IPS-11a (cell line): ENCODE results near the gene CAPN7.
"Not testable (repeated sequence)": the region's sequence is repeated elsewhere in the genome, so short reads cannot be mapped to it uniquely, and the experiment has no call there.

Source experiments
- H3K4me3 ChIP-seq: one replicate; pipeline ENCODE4 v1.5.1; 2013; ENCODE audit warnings: low read depth, low read length, control low read depth

CAPN7 gene

GRCh38 chr3:15205934-15206661 lies at the start of gene CAPN7:
CAPN7 (plus strand) TSS chr3:15206246; CDS start chr3:15206496, 250 bp downstream.
- peak within 1 kb of the TSS; percentile 83 for H3K4me3 ChIP-seq

GRCh38 chr3:15157441-15157840 lies 48.6 kb upstream of the CAPN7 start:
- H3K4me3 ChIP-seq, result no peak overlapping the region

GRCh38 chr3:15159501-15160136 lies 46.4 kb upstream of the CAPN7 start:
- H3K4me3 ChIP-seq, result no peak overlapping the region

- no peak overlapping the region for H3K4me3 ChIP-seq
Measured at GRCh38 chr3:15160662-15161061, 45.4 kb upstream of the CAPN7 start.

- H3K4me3 ChIP-seq, result no peak overlapping the region
Measured at GRCh38 chr3:15161133-15161532, 44.9 kb upstream of the CAPN7 start.

DNA sequence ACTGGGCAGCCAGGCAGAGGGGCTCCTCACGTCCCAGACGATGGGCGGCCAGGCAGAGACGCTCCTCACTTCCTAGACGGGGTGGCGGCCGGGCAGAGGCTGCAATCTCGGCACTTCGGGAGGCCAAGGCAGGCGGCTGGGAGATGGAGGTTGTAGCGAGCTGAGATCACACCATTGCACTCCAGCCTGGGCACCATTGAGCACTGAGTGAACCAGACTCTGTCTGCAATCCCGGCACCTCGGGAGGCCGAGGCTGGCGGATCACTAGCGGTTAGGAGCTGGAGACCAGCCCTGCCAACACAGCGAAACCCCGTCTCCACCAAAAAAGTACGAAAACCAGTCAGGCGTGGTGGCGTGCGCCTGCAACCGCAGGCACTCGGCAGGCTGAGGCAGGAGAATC lies 42.4 kb upstream of the CAPN7 start:
- not testable (repeated sequence) for H3K4me3 ChIP-seq

GRCh38 chr3:15164340-15164739 lies 41.7 kb upstream of the CAPN7 start:
- no peak overlapping the region for H3K4me3 ChIP-seq

DNA sequence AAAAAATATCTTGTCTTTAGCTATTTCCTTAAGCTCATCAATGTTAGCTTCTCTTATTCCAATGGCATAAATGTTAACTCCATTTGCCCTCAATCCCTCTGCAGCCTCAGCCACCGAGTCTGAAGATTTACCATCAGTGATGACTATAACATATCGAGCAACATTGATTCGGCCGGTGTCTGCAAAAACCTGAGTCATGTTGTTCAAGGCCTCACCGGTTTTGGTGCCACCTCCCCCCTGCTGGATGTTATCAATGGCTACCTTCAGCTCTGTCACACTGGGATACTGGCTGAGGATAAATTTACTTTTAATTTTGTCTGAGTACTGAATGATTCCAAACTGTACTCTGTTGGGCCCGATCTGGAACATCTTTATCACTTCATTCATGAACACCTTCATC lies 41.0 kb upstream of the CAPN7 start:
- no peak overlapping the region for H3K4me3 ChIP-seq

- not testable (repeated sequence) for H3K4me3 ChIP-seq
Measured at GRCh38 chr3:15166391-15166790, 39.7 kb upstream of the CAPN7 start.

DNA sequence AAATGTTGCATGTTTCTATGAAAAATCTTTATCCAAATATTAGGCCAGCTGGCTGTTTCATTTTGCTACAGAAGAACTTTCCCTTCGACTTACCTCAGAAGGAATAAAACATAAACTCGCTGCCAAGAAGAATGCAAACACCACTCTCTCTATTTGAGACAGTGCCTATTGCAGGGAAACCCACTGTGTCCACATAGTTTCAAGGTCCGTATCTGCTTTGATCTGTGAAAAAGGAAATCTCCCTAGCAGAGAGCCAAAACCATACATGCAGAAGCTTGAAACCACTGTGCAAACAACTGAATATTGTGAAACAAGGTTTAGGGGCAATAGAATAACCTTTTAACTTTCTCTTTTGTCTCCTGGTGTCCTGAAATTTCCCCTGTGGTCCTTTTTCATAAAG lies 35.0 kb upstream of the CAPN7 start:
- H3K4me3 ChIP-seq, result no peak overlapping the region

- no peak overlapping the region for H3K4me3 ChIP-seq
Measured at GRCh38 chr3:15172806-15173205, 33.2 kb upstream of the CAPN7 start.

GRCh38 chr3:15174953-15175352 lies 31.1 kb upstream of the CAPN7 start:
- no peak overlapping the region for H3K4me3 ChIP-seq

DNA sequence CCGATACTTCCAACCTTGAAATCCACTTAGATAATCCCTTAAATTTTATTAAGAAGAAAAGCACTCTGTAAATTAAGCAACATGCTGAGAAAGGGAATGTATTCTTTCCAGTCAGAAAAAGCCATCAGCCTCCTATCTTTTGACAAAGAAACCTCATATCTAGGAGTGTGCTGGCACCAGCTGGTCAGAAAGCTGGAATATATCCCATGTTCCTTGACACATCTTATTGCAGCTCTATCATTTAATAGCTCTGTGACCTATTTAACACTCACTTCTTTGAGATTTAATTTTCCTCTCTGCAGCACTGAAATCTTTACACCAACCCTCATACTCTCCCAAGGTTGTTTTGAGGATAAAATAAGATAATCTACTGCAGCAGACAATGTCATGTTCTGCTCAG lies 30.4 kb upstream of the CAPN7 start:
- no peak overlapping the region for H3K4me3 ChIP-seq

- H3K4me3 ChIP-seq, result no peak overlapping the region
Measured at GRCh38 chr3:15180042-15180611, 25.9 kb upstream of the CAPN7 start.

DNA sequence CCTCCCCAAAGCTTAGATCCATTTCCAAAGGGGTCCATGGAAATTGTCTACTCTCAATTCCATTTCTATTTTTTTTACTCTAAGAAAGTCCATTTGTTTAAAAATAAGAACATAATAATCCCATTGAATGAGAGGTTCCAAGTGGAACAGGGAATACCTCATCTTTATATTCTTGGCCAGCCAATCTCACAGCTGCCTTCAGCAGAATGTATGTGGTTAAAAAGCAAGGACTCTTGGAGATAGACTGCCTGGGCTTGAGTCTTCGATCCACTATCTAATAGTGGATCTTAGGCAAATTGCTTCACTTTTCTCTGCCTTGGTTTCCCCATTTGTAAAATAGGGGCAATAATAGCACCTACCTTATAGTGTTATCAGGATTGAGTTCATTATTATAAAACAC lies 24.5 kb upstream of the CAPN7 start:
- H3K4me3 ChIP-seq, result no peak overlapping the region

GRCh38 chr3:15181963-15182362 lies 24.1 kb upstream of the CAPN7 start:
- H3K4me3 ChIP-seq, result no peak overlapping the region

GRCh38 chr3:15183011-15183410 lies 23.0 kb upstream of the CAPN7 start:
- H3K4me3 ChIP-seq, result no peak overlapping the region

DNA sequence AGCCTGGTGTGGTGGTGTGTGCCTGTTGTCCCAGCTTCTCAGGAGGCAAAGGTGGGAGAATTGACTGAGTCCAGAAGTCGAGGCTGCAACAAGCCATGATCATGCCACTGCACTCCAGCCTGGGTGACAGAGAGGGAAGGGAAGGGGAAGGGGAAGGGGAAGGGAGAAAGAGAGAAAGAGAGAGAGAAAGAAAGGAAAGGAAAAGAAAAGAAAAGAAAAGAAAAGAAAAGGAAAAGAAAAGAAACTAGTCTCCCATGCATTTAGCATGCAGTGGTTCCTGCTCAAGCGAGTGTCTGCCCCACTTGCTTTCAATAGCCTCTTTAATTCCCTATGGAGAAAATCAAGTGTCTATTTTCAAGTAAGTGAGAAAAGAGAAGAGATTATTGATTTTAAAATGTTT lies 20.6 kb upstream of the CAPN7 start:
- H3K4me3 ChIP-seq, result no peak overlapping the region

GRCh38 chr3:15186101-15186476 lies 20.0 kb upstream of the CAPN7 start:
- H3K4me3 ChIP-seq, result no peak overlapping the region

DNA sequence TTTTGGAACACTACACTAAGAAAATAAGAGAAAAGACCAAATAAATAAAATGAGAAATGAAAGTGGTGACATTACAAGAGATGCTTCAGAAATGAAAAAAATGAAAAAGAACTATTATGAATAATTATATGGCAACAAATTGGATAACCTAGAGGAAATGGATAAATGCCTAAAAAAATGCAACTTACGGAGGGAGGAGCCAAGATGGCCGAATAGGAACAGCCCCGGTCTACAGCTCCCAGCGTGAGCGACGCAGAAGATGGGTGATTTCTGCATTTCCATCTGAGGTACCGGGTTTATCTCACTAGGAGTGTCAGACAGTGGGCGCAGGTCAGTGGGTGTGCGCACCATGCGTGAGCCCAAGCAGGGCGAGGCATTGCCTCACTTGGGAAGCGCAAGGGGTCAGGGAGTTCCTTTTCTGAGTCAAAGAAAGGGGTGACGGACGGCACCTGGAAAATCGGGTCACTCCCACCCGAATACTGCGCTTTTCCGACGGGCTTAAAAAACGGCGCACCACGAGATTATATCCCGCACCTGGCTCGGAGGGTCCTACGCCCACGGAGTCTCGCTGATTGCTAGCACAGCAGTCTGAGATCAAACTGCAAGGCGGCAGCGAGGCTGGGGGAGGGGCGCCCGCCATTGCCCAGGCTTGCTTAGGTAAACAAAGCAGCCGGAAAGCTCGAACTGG lies 19.4 kb upstream of the CAPN7 start:
- not testable (repeated sequence) for H3K4me3 ChIP-seq

DNA sequence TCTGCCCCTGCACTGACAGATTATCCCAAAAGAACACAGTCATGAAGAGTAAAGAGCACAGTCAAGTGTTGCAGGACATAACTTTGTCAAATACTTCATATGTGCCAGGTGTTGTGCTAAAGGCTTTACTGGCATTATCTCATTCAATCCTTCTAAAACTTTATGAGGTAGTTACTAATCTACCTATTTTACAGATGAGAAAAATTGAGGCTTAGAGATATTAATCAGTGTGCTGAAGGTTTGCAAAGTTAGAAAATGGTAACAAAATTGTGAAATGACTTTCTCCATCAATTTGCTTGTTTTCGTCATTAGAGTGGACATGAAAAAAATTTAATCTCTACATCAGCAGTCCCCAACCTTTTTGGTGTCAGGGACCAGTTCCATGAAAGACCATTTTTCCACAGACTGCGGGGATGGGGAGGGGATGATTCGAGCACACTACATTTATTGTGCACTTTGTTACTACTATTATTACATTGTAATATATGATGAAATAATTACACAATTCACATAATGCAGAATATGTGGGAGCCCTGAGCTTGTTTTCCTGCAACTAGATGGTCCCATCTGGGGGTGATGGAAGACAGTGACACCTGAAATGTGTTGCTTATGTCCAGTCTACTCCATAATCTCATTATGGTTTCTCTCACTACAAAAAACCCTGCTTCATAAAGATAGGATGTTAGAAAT lies 8.6 kb upstream of the CAPN7 start:
- H3K4me3 ChIP-seq, result no peak overlapping the region
